Cardiac muscle cell (in vitro differentiated cells and primary cell): ENCODE results near the gene EPHA1. TPM values are rescaled to one million over a fixed set of nuclear protein-coding genes. Genes with fewer than 3 reads are reported as not detected.

Experiments used
- DNase-seq, 2 donors: peaks; one replicate each; pipeline versions ENCODE4 v3.0.0 to v3.0.0-alpha.2; 2010 to 2017; ENCODE audit warnings: low read depth in 1 of 2, low spot score in 1 of 2
- H3K27ac ChIP-seq: fragments of 200-600 bp; sonication (generic); 2 replicates; pipeline ENCODE4 v1.5.1; 2016
- H3K27me3 ChIP-seq: fragments of 200-600 bp; sonication (generic); 2 replicates; pipeline ENCODE4 v1.6.0; 2016; ENCODE audit warnings: control low read depth
- H3K36me3 ChIP-seq: fragments of 200-600 bp; sonication (generic); 2 replicates; pipeline ENCODE4 v1.5.1; 2016; ENCODE audit warnings: control low read depth
- H3K4me1 ChIP-seq: fragments of 200-600 bp; sonication (generic); 2 replicates; pipeline ENCODE4 v1.8.1; 2017; ENCODE audit warnings: low read depth, mild to moderate bottlenecking, mixed run types
- H3K4me3 ChIP-seq: fragments of 200-600 bp; sonication (generic); 2 replicates; pipeline ENCODE4 v1.5.1; 2016; ENCODE audit warnings: mild to moderate bottlenecking
- H3K9me3 ChIP-seq: fragments of 200-600 bp; sonication (generic); 2 replicates; pipeline ENCODE4 v1.5.1; 2017; ENCODE audit warnings: low read depth, mild to moderate bottlenecking, control low read depth
- CTCF ChIP-seq: IDR thresholded peaks from 2 replicates; pipeline ENCODE4 v1.5.1; 2012; ENCODE audit warnings: low read depth, mild to moderate bottlenecking, low read length
- polyA plus RNA-seq: library from polyadenylated mRNA; unstranded; fragments of >200 nt; fragmentation: Nextera tagmentation; extraction: Ambion mirVana; gene quantifications from 2 replicates; pipeline ENCODE4 v1.2.1, GENCODE V29; 2016
- total RNA-seq: library from RNA; depleted of rRNA; stranded (reverse); fragments of >200 nt; gene quantifications from 2 replicates; pipeline ENCODE4 v1.2.3, GENCODE V29; 2016

The EPHA1 gene
- total and polyA plus RNA-seq, 2 experiments from 2014 or later = 0.30 to 1.8 TPM

- DNase-seq = peak in 1 of 2 donors; percentile 32
- no peak for TF ChIP-seq CTCF
- no peak overlapping the region for H3K4me3 ChIP-seq
- H3K4me1 ChIP-seq = no peaks in the 10 kb centered on the region
- no peaks in the 10 kb centered on the region for H3K36me3 ChIP-seq
- peaks cover 1% of the 10 kb centered on the region for H3K27me3 ChIP-seq
- no peak overlapping the region for H3K27ac ChIP-seq
- H3K9me3 ChIP-seq = no peaks in the 10 kb centered on the region
Measured at GRCh38 chr7:143372070-143372469, 36.6 kb downstream of the EPHA1 start.

- no peak overlapping the region for H3K4me3 ChIP-seq
- H3K27me3 ChIP-seq = peaks cover 20% of the 10 kb centered on the region
- H3K27ac ChIP-seq = no peak overlapping the region
- no peak for TF ChIP-seq CTCF
- H3K36me3 ChIP-seq = no peaks in the 10 kb centered on the region
- no peaks in the 10 kb centered on the region for H3K4me1 ChIP-seq
- DNase-seq = no peak
- H3K9me3 ChIP-seq = no peaks in the 10 kb centered on the region
Measured at GRCh38 chr7:143369678-143370651, 38.7 kb downstream of the EPHA1 start.

DNA sequence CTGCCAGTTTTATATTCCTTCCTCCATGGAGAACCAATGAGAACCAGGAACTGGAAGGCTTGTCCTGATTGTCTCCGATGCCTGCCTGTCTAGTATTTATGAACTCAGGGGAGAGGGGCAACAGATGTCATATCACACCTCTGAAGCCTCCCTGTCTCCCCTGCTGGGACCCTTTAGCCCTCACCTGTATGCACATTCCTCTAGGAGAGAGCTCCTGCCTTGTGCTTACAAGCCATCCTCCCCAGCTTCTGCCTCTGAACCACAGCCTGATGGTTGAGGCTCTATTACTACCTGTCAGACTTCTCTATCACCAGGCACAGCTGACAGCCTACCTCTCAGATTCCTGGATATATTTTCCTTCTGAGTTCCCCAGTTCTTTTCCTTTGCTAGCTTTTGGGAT, 40.3 kb downstream of the EPHA1 start:
- Histone ChIP-seq H3K27me3 (peaks cover 36% of the 10 kb centered on the region), H3K4me1 (no peaks in the 10 kb centered on the region), H3K9me3 (no peaks in the 10 kb centered on the region), H3K36me3 (no peaks in the 10 kb centered on the region), H3K27ac (no peak overlapping the region), H3K4me3 (no peak overlapping the region)
- TF ChIP-seq CTCF = no peak
- no peak for DNase-seq

DNA sequence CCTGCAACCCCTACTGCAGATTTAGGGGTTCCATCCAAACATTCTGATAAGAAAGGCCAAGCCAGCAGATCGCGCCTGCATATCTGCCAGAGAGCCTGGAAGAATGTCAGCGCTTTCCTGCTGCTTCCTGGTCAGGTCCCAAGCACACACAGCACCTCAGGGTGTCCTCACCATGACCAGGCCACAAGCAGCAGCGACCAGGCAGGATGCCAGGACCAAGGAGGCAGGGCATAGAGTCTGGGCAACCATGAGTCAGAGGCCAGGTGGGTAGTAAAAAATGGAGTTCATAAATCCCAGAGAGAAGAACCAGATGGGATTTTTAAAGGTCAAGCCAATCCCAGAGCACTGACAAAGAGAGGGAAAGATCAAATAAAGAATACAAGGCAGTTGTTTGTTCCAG, 40.7 kb downstream of the EPHA1 start:
- no peak overlapping the region for H3K27ac ChIP-seq
- H3K4me1 ChIP-seq = no peaks in the 10 kb centered on the region
- H3K36me3 ChIP-seq = no peaks in the 10 kb centered on the region
- H3K9me3 ChIP-seq = no peaks in the 10 kb centered on the region
- no peak for DNase-seq
- H3K4me3 ChIP-seq = no peak overlapping the region
- peaks cover 40% of the 10 kb centered on the region for H3K27me3 ChIP-seq
- TF ChIP-seq CTCF = no peak

- H3K36me3 ChIP-seq = no peaks in the 10 kb centered on the region
- no peak overlapping the region for H3K27ac ChIP-seq
- H3K9me3 ChIP-seq = no peaks in the 10 kb centered on the region
- no peak for DNase-seq
- H3K4me3 ChIP-seq = peak overlapping the region; percentile 54
- H3K4me1 ChIP-seq = peaks cover 3% of the 10 kb centered on the region
- TF ChIP-seq CTCF = no peak
- H3K27me3 ChIP-seq = peaks cover 78% of the 10 kb centered on the region
Measured at GRCh38 chr7:143363016-143363937, 45.4 kb downstream of the EPHA1 start.
